Naive thymus-derived CD4-positive, alpha-beta T cell (primary cell): ENCODE measurements around the gene PARP15. TPM values are rescaled to one million over a fixed set of nuclear protein-coding genes. Genes with fewer than 3 reads are reported as not detected.
A peak's percentile ranks its signal among the peaks of the same experiment; 100 is the strongest.

Experiments used
- ATAC-seq: fragments of 150-1000 bp; cut with Tn5 transposase; 2 replicates; pipeline ENCODE4 v1.10.0; 2021; ENCODE audit warnings: mild to moderate bottlenecking, moderate library complexity
- CTCF ChIA-PET: fragments of 350-600 bp; sonication (Branson Sonifier 250); formaldehyde crosslinking; loops from one replicate; lab custom pipeline; 2021; ENCODE audit warnings: antibody characterized with exemption; lab: Charles Lee
- POLR2A ChIA-PET: fragments of 350-600 bp; sonication (Branson Sonifier 250); formaldehyde crosslinking; loops from one replicate; lab custom pipeline; 2021; ENCODE audit warnings: antibody characterized with exemption, inconsistent platforms; lab: Charles Lee
- DNase-seq, 9 donors: peaks; one replicate each; pipeline versions ENCODE4 v3.0.0 to v3.0.0-alpha.2; 2020 to 2022; ENCODE audit warnings: mixed read lengths in 1 of 9
- H3K27ac ChIP-seq: one replicate; pipeline ENCODE4 v1.7.0; 2013; ENCODE audit warnings: mild to moderate bottlenecking, low read depth, low read length, moderate library complexity
- H3K27me3 ChIP-seq, 2 donors: one replicate each; pipeline ENCODE4 v1.7.0; 2013; ENCODE audit warnings: low read length in 2 of 2, mild to moderate bottlenecking in 2 of 2, moderate library complexity in 2 of 2; ENCODE audit not compliant: control insufficient read depth in 2 of 2, insufficient read depth in 2 of 2
- H3K36me3 ChIP-seq, 3 experiments: 1 replicate in 2 of 3; 2 replicates in 1 of 3; pipeline ENCODE4 v1.7.0; 2013; ENCODE audit warnings: low read length in 3 of 3, mild to moderate bottlenecking in 3 of 3, moderate library complexity in 1 of 3; ENCODE audit not compliant: insufficient read depth in 3 of 3, control insufficient read depth in 2 of 3
- H3K4me1 ChIP-seq, 2 donors: one replicate each; pipeline ENCODE4 v1.7.0; 2013; ENCODE audit warnings: low read length in 2 of 2, mild to moderate bottlenecking in 2 of 2, moderate library complexity in 1 of 2; ENCODE audit not compliant: control insufficient read depth in 2 of 2, insufficient read depth in 2 of 2
- H3K4me3 ChIP-seq: 2 replicates; pipeline ENCODE4 v1.7.0; 2013; ENCODE audit warnings: mild to moderate bottlenecking, low read length
- H3K9me3 ChIP-seq, 3 experiments: 1 replicate in 2 of 3; 2 replicates in 1 of 3; pipeline ENCODE4 v1.7.0; 2013; ENCODE audit warnings: low read length in 3 of 3; ENCODE audit not compliant: control insufficient read depth in 2 of 3
- H3K27ac Mint-ChIP-seq, 9 donors: one replicate each; pipeline ENCODE4 v1.8.0; 2020 to 2022; ENCODE audit warnings: mixed read lengths in 9 of 9, mild to moderate bottlenecking in 8 of 9, moderate library complexity in 5 of 9, inconsistent platforms in 2 of 9
- H3K27me3 Mint-ChIP-seq, 5 donors: one replicate each; pipeline ENCODE4 v1.8.0; 2021 to 2022; ENCODE audit warnings: mixed read lengths in 5 of 5, mild to moderate bottlenecking in 1 of 5
- H3K36me3 Mint-ChIP-seq, 5 donors: one replicate each; pipeline ENCODE4 v1.8.0; 2020 to 2022; ENCODE audit warnings: mixed read lengths in 5 of 5, mild to moderate bottlenecking in 3 of 5, inconsistent platforms in 1 of 5
- H3K4me1 Mint-ChIP-seq, 7 donors: one replicate each; pipeline ENCODE4 v1.8.0; 2020 to 2022; ENCODE audit warnings: mixed read lengths in 7 of 7, mild to moderate bottlenecking in 3 of 7, inconsistent platforms in 1 of 7
- H3K4me3 Mint-ChIP-seq, 10 donors: one replicate each; pipeline ENCODE4 v1.8.0; 2020 to 2022; ENCODE audit warnings: mild to moderate bottlenecking in 10 of 10, mixed read lengths in 10 of 10, moderate library complexity in 6 of 10, inconsistent platforms in 2 of 10
- H3K9me3 Mint-ChIP-seq, 11 donors: one replicate each; pipeline ENCODE4 v1.8.0; 2020 to 2022; ENCODE audit warnings: mixed read lengths in 11 of 11, mild to moderate bottlenecking in 4 of 11, inconsistent platforms in 1 of 11, moderate library complexity in 1 of 11
- intact Hi-C, 2 donors: fragments of 100-400 bp; cut with micrococcal nuclease; formaldehyde crosslinking; loops; one replicate each; pipeline ENCODE4 v1.15.1; 2023
- polyA plus RNA-seq, 2 donors: library from polyadenylated mRNA; unstranded; fragments of 300-500 nt; fragmentation: Illumina TruSeq; gene quantifications; one replicate each; pipeline ENCODE4 v1.2.3, GENCODE V29; 2021
- total RNA-seq, 6 experiments: library from RNA in 5 of 6; stranded (reverse) in 5 of 6; gene quantifications; 1 replicate in 5 of 6; 2 replicates in 1 of 6; pipeline ENCODE4 v1.2.3 and lab custom pipeline; 2021 to 2026

Gene PARP15
- total and polyA plus RNA-seq, 7 experiments from 2014 or later, result 3.2 to 71.0 (median 46.7) TPM

- Histone ChIP-seq H3K36me3 (peaks cover 0 to 43% (median 11%) of the 10 kb centered on the region in 3 experiments), H3K27ac (no peak overlapping the region)
- peaks cover 22 to 67% (median 31%) of the 10 kb centered on the region in 5 donors for H3K36me3 Mint-ChIP-seq
Measured at GRCh38 chr3:122621112-122621511, 43.7 kb downstream of the PARP15 start.

GRCh38 chr3:122623031-122623829, 45.8 kb downstream of the PARP15 start:
- H3K27me3 ChIP-seq, result no peaks in the 10 kb centered on the region
- ChIA-PET POLR2A (interaction anchor here (0.6 kb wide), 1 partner anchor 28 kb away, joined by 3 read pairs; no protein-coding TSS in a partner anchor), CTCF (no interaction called here)
- no peaks in the 10 kb centered on the region for H3K9me3 Mint-ChIP-seq
- H3K4me1 Mint-ChIP-seq, result peaks cover 0 to 10% (median 0%) of the 10 kb centered on the region in 7 donors
- H3K4me1 ChIP-seq, result no peaks in the 10 kb centered on the region
- no peaks in the 10 kb centered on the region for H3K9me3 ChIP-seq
- H3K36me3 ChIP-seq, result peaks cover 0 to 53% (median 14%) of the 10 kb centered on the region in 3 experiments
- H3K27ac ChIP-seq, result no peak overlapping the region
- H3K4me3 Mint-ChIP-seq, result no peak overlapping the region
- H3K27ac Mint-ChIP-seq, result peak overlapping the region in 3 of 9 donors; percentile 13 to 71 (median 20)
- ATAC-seq (no peak), DNase-seq (no peak)
- intact Hi-C loops, result no loop called here
- H3K36me3 Mint-ChIP-seq, result peaks cover 20 to 75% (median 38%) of the 10 kb centered on the region in 5 donors
- H3K4me3 ChIP-seq, result no peak overlapping the region
- H3K27me3 Mint-ChIP-seq, result no peaks in the 10 kb centered on the region

More at GRCh38 chr3:122621112-122621511, 43.7 kb downstream of the PARP15 start:
- no peak for DNase-seq
- Histone ChIP-seq H3K4me3 (no peak overlapping the region), H3K9me3 (no peaks in the 10 kb centered on the region), H3K27me3 (no peaks in the 10 kb centered on the region), H3K4me1 (no peaks in the 10 kb centered on the region)
- intact Hi-C loops, result no loop called here
- ChIA-PET CTCF (interaction anchor here (0.6 to 2.5 kb wide), 2 partner anchors 58 to 419 kb away, joined by 3 to 11 read pairs; no protein-coding TSS in a partner anchor), POLR2A (no interaction called here)
- Mint-ChIP-seq H3K4me1 (peaks cover 0 to 5% (median 0%) of the 10 kb centered on the region in 7 donors), H3K9me3 (no peaks in the 10 kb centered on the region), H3K4me3 (no peak overlapping the region), H3K27ac (peak overlapping the region in 1 of 9 donors; percentile 21), H3K27me3 (no peaks in the 10 kb centered on the region)
- no peak for ATAC-seq

GRCh38 chr3:122626515-122627180, 49.2 kb downstream of the PARP15 start:
- Histone ChIP-seq H3K27me3 (no peaks in the 10 kb centered on the region), H3K4me3 (no peak overlapping the region), H3K4me1 (no peaks in the 10 kb centered on the region), H3K9me3 (no peaks in the 10 kb centered on the region), H3K36me3 (peaks cover 0 to 41% (median 7%) of the 10 kb centered on the region in 3 experiments), H3K27ac (no peak overlapping the region)
- Mint-ChIP-seq H3K36me3 (peaks cover 16 to 60% (median 32%) of the 10 kb centered on the region in 5 donors), H3K27me3 (no peaks in the 10 kb centered on the region), H3K4me1 (peaks cover 0 to 13% (median 0%) of the 10 kb centered on the region in 7 donors), H3K9me3 (no peaks in the 10 kb centered on the region), H3K4me3 (no peak overlapping the region), H3K27ac (peak overlapping the region in 2 of 9 donors; percentile 9)
- ChIA-PET CTCF (interaction anchor here (0.8 to 3.6 kb wide), 2 partner anchors 52 to 72 kb away, joined by 3 to 11 read pairs; no protein-coding TSS in a partner anchor), POLR2A (no interaction called here)
- ATAC-seq (no peak), DNase-seq (no peak)
- intact Hi-C loops, result no loop called here

GRCh38 chr3:122627301-122627700, 49.9 kb downstream of the PARP15 start:
- Histone ChIP-seq H3K36me3 (peaks cover 0 to 34% (median 7%) of the 10 kb centered on the region in 3 experiments), H3K27ac (no peak overlapping the region), H3K4me3 (no peak overlapping the region), H3K27me3 (no peaks in the 10 kb centered on the region), H3K4me1 (no peaks in the 10 kb centered on the region), H3K9me3 (no peaks in the 10 kb centered on the region)
- no peak for ATAC-seq
- H3K9me3 Mint-ChIP-seq, result no peaks in the 10 kb centered on the region
- peaks cover 11 to 58% (median 30%) of the 10 kb centered on the region in 5 donors for H3K36me3 Mint-ChIP-seq
- intact Hi-C loops, result no loop called here
- H3K4me3 Mint-ChIP-seq, result no peak overlapping the region
- ChIA-PET CTCF (interaction anchor here (3.6 kb wide), 1 partner anchor 52 kb away, joined by 11 read pairs; no protein-coding TSS in a partner anchor), POLR2A (no interaction called here)
- H3K4me1 Mint-ChIP-seq, result peaks cover 0 to 13% (median 0%) of the 10 kb centered on the region in 7 donors
- no peaks in the 10 kb centered on the region for H3K27me3 Mint-ChIP-seq
- DNase-seq, result no peak
- H3K27ac Mint-ChIP-seq, result peak overlapping the region in 2 of 9 donors; percentile 9 to 49

GRCh38 chr3:122628567-122628966, 51.1 kb downstream of the PARP15 start:
- H3K27ac Mint-ChIP-seq, result peak overlapping the region in 1 of 9 donors; percentile 41
- no peaks in the 10 kb centered on the region for H3K9me3 Mint-ChIP-seq
- peaks cover 0 to 9% (median 0%) of the 10 kb centered on the region in 7 donors for H3K4me1 Mint-ChIP-seq
- no peaks in the 10 kb centered on the region for H3K27me3 Mint-ChIP-seq
- DNase-seq (no peak), ATAC-seq (no peak)
- ChIA-PET POLR2A (interaction anchor here (1.0 kb wide), 1 partner anchor 60 kb away, joined by 4 read pairs; no protein-coding TSS in a partner anchor), CTCF (interaction anchor here (3.6 kb wide), 1 partner anchor 50 kb away, joined by 11 read pairs; no protein-coding TSS in a partner anchor)
- no peaks in the 10 kb centered on the region for H3K27me3 ChIP-seq
- H3K4me1 ChIP-seq, result no peaks in the 10 kb centered on the region
- H3K36me3 ChIP-seq, result peaks cover 0 to 22% (median 7%) of the 10 kb centered on the region in 3 experiments
- H3K9me3 ChIP-seq, result no peaks in the 10 kb centered on the region
- H3K4me3 ChIP-seq, result no peak overlapping the region
- no peak overlapping the region for H3K27ac ChIP-seq
- H3K36me3 Mint-ChIP-seq, result peaks cover 0 to 51% (median 18%) of the 10 kb centered on the region in 5 donors
- no peak overlapping the region for H3K4me3 Mint-ChIP-seq
- intact Hi-C loops, result no loop called here

- Mint-ChIP-seq H3K36me3 (peaks cover 5 to 55% (median 23%) of the 10 kb centered on the region in 5 donors), H3K27ac (no peak overlapping the region), H3K4me1 (peaks cover 0 to 8% (median 0%) of the 10 kb centered on the region in 7 donors), H3K9me3 (no peaks in the 10 kb centered on the region), H3K27me3 (no peaks in the 10 kb centered on the region), H3K4me3 (no peak overlapping the region)
- no peak for DNase-seq
- no peak overlapping the region for H3K4me3 ChIP-seq
- no peaks in the 10 kb centered on the region for H3K27me3 ChIP-seq
- no peaks in the 10 kb centered on the region for H3K9me3 ChIP-seq
- H3K36me3 ChIP-seq, result peaks cover 0 to 28% (median 7%) of the 10 kb centered on the region in 3 experiments
- ChIA-PET POLR2A (interaction anchor here (1.1 kb wide), 1 partner anchor 11 kb away, joined by 4 read pairs; no protein-coding TSS in a partner anchor), CTCF (interaction anchor here (0.6 to 3.6 kb wide), 3 partner anchors 22 to 74 kb away, joined by 3 to 11 read pairs (median 3); no protein-coding TSS in a partner anchor)
- H3K4me1 ChIP-seq, result no peaks in the 10 kb centered on the region
- no peak overlapping the region for H3K27ac ChIP-seq
- intact Hi-C loops, result no loop called here
- no peak for ATAC-seq
Measured at GRCh38 chr3:122629763-122630162, 52.3 kb downstream of the PARP15 start.
